Measurements from ENCODE around the gene AUTS2.

The AUTS2 gene

DNA sequence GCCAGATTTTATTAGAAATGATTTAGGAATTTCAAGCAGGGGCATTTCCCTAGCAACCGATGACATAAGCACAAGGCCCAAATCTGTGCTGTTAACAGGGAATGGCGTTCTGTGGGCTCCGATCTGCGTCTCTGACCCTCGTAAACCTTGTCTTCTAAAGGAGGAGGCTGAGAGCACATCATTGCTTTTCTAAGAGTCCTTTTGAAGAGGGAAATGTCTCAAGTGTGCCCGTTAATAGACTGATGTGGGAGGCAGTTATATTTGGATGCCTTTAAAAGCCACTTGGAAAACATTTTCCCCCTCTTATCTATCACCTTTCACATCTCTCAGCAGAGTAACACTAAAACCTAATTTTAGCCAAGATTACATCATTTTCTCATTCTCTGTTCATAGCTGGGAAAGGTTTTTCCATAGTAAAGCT, 1109.6 kb downstream of the AUTS2 start (continued):
- TF ChIP-seq ZBTB11 (tag by site-specific recombination; conservative IDR thresholded peaks at IDR 0.05; ENCODE audit: low read depth) (no peak), ZNF248 (tag by site-specific recombination; IDR thresholded peaks at IDR 0.05) (no peak), PRDM1 (tag by site-specific recombination; IDR thresholded peaks at IDR 0.05) (no peak), ZNF416 (tag by site-specific recombination; IDR thresholded peaks at IDR 0.05) (no peak), SALL2 (tag by site-specific recombination; IDR thresholded peaks at IDR 0.05; ENCODE audit: borderline replicate concordance) (no peak), ZNF585B (tag by site-specific recombination; IDR thresholded peaks at IDR 0.05) (no peak), ZNF830 (tag by site-specific recombination; IDR thresholded peaks at IDR 0.05; ENCODE audit: low read depth) (no peak), ZSCAN16 (tag by site-specific recombination; IDR thresholded peaks at IDR 0.05) (no peak), ZNF473 (tag by site-specific recombination; IDR thresholded peaks at IDR 0.05) (no peak), ZNF768 (tag by site-specific recombination; IDR thresholded peaks at IDR 0.05) (no peak), ZIC2 (tag by site-specific recombination; IDR thresholded peaks at IDR 0.05) (no peak), ZNF596 (tag by site-specific recombination; IDR thresholded peaks at IDR 0.05) (no peak), EGR2 (tag by site-specific recombination; IDR thresholded peaks at IDR 0.05; ENCODE audit: low read depth) (peak; percentile 61; the same call in 1 of the 2 replicates), ZNF184 (tag by site-specific recombination; IDR thresholded peaks at IDR 0.05) (no peak), ZBTB8A (tag by site-specific recombination; IDR thresholded peaks at IDR 0.05) (peak; percentile 62; the same call in 1 of the 2 replicates), KLF1 (tag by site-specific recombination; IDR thresholded peaks at IDR 0.05) (no peak), PRDM2 (tag by site-specific recombination; IDR thresholded peaks at IDR 0.05; ENCODE audit: borderline replicate concordance) (no peak), ZNF169 (tag by site-specific recombination; IDR thresholded peaks at IDR 0.05) (no peak), MEIS1 (CRISPR knock-in tag; IDR thresholded peaks at IDR 0.05; ENCODE audit: borderline replicate concordance) (no peak), ZNF513 (tag by site-specific recombination; IDR thresholded peaks at IDR 0.05) (no peak), ZNF10 (tag by site-specific recombination; IDR thresholded peaks at IDR 0.05) (no peak), ZNF157 (tag by site-specific recombination; IDR thresholded peaks at IDR 0.05) (no peak), ZNF580 (tag by site-specific recombination; IDR thresholded peaks at IDR 0.05) (peak; percentile 57; the same call in 1 of the 2 replicates), ZNF48 (tag by site-specific recombination; IDR thresholded peaks at IDR 0.05) (no peak), ZNF610 (tag by site-specific recombination; IDR thresholded peaks at IDR 0.05; ENCODE audit: borderline replicate concordance) (0 out of 2 replicates have a peak, but pooled peaks have one; percentile 42), ELK4 (IDR thresholded peaks at IDR 0.05; ENCODE audit: borderline replicate concordance, low read depth, low read length) (no peak), ZBTB21 (tag by site-specific recombination; IDR thresholded peaks at IDR 0.05) (0 out of 2 replicates have a peak, but pooled peaks have one; percentile 39)
- TF ChIP-seq, protein P1, sequence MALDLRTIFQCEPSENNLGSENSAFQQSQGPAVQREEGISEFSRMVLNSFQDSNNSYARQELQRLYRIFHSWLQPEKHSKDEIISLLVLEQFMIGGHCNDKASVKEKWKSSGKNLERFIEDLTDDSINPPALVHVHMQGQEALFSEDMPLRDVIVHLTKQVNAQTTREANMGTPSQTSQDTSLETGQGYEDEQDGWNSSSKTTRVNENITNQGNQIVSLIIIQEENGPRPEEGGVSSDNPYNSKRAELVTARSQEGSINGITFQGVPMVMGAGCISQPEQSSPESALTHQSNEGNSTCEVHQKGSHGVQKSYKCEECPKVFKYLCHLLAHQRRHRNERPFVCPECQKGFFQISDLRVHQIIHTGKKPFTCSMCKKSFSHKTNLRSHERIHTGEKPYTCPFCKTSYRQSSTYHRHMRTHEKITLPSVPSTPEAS (tag by site-specific recombination; IDR thresholded peaks at IDR 0.05) = 0 out of 2 replicates have a peak, but pooled peaks have one; percentile 15
